ENCODE results near the gene CISH. TPM values are rescaled to one million over a fixed set of nuclear protein-coding genes. Genes with fewer than 3 reads are reported as not detected.

The CISH gene, protein sequence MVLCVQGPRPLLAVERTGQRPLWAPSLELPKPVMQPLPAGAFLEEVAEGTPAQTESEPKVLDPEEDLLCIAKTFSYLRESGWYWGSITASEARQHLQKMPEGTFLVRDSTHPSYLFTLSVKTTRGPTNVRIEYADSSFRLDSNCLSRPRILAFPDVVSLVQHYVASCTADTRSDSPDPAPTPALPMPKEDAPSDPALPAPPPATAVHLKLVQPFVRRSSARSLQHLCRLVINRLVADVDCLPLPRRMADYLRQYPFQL
- 0.98 and 1.4 TPM in 2 replicates for total RNA-seq (ENCODE audit: low replicate concordance)

DNA sequence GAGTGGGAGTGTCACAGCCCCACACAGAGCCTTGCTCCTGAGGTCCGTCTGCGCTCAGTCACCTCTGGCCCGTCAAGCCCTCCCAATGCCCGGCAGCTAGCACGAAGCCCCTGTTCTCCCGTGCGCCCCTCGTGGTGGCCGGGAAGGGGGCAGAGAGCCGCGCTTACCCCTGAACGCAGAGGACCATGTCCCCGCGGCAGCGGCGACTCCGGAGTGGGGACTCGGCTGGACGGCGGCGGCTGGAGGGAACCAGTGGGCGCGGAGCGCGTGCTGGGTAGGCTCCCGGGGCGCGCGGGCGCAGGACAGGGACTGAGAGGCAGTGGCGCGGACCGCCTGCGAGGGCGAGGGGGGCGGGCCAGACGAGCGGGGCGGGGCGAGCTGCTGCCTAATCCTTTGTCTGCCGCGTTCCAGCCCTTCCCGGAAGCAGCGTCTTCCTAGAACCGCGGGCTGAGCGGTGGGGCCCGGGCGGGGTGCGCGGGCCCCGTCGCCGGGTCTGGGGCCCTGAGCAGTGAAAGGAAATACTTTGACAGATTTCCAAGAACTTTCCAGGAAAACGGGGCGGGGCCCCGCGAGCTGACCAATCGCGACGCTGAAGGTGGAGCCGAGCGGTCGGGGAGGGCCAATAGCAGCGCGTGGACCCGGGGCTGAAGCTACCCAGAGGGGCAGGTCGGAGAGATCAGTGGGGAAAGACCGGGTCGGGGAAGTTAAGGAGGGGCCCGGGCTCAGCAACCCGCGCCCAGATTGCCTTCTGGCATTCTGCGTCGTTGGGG lies at the start of gene CISH:
TSS of gene CISH (minus strand) at position 311 of the 770 bp plus-strand sequence. CDS start at position 187, 124 bp downstream.
- TF ChIP-seq, protein P1, sequence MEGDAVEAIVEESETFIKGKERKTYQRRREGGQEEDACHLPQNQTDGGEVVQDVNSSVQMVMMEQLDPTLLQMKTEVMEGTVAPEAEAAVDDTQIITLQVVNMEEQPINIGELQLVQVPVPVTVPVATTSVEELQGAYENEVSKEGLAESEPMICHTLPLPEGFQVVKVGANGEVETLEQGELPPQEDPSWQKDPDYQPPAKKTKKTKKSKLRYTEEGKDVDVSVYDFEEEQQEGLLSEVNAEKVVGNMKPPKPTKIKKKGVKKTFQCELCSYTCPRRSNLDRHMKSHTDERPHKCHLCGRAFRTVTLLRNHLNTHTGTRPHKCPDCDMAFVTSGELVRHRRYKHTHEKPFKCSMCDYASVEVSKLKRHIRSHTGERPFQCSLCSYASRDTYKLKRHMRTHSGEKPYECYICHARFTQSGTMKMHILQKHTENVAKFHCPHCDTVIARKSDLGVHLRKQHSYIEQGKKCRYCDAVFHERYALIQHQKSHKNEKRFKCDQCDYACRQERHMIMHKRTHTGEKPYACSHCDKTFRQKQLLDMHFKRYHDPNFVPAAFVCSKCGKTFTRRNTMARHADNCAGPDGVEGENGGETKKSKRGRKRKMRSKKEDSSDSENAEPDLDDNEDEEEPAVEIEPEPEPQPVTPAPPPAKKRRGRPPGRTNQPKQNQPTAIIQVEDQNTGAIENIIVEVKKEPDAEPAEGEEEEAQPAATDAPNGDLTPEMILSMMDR (IDR thresholded peaks at IDR 0.05; ENCODE audit: insufficient read depth, low read length): peak; percentile 58
- peak; percentile 96 for DNase-seq (ENCODE audit: low read depth)
- H3K4me3 ChIP-seq (ENCODE audit: low read depth, low read length): peak within 1 kb of the TSS; percentile 85

DNA sequence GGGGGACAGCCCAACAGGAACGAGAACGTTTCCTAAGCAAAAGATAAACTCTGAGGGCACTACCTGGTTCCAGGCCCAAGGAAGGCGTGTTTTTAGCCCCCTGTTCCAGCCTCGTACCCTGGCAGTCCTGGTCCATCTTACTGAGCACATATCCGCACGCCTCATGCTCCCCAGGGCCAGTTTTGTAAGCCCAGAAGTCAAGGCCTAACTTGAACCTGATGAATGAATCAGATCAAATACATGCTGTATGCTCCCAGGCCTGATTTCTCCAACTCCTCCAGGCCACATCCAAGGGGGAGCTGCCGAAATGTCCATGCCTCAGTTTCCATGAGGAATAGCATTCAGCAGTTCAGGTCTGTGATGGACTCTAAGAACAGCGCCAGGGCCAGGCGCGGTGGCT lies 48.8 kb upstream of the CISH start:
- DNase-seq (ENCODE audit: low read depth): no peak
- TF ChIP-seq, protein P1 (IDR thresholded peaks at IDR 0.05; ENCODE audit: insufficient read depth, low read length): no peak
- no peak overlapping the region for H3K4me3 ChIP-seq (ENCODE audit: low read depth, low read length)

DNA sequence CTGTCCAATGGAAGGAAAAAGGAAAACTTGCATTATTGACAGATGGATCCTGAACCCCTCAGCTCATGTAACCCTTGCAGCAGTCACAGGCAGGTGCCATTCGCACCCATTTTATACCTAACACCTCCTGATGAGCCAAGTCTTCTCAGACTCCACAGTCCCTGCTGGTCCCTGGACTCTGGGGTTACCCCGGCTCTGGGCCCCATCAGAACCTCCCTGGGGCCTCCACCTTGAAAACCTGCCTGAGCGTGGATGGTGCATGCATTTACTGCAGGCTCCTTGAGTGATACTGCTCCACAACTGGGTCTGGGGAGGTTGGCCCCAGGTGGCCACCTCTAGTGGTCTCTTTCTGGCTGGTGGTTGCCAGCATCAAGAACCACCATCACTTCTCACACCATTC lies 47.3 kb upstream of the CISH start:
- TF ChIP-seq, protein P1 (IDR thresholded peaks at IDR 0.05; ENCODE audit: insufficient read depth, low read length): no peak
- no peak for DNase-seq (ENCODE audit: low read depth)
- no peak overlapping the region for H3K4me3 ChIP-seq (ENCODE audit: low read depth, low read length)

DNA sequence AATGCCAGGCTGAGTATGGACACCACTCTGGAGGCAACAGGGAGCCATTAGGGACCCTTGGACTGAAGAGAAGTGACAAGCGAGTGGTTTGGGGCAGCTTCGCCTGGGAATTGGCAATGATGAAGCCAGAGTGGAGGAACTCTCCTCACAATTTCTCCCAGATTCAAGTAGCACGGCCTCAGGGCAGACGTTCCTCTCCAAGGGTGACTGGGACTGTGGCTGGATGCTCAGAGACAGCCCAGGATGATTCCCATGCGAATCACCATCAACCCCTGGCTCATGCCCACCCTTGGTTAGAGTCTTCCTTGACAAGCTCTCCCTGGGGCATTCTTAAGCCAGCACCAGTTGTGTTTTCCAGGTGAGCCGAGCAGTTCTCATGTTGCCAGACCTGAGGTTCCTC lies 46.8 kb upstream of the CISH start:
- no peak for DNase-seq (ENCODE audit: low read depth)
- TF ChIP-seq, protein P1 (IDR thresholded peaks at IDR 0.05; ENCODE audit: insufficient read depth, low read length): no peak
- H3K4me3 ChIP-seq (ENCODE audit: low read depth, low read length): no peak overlapping the region

DNA sequence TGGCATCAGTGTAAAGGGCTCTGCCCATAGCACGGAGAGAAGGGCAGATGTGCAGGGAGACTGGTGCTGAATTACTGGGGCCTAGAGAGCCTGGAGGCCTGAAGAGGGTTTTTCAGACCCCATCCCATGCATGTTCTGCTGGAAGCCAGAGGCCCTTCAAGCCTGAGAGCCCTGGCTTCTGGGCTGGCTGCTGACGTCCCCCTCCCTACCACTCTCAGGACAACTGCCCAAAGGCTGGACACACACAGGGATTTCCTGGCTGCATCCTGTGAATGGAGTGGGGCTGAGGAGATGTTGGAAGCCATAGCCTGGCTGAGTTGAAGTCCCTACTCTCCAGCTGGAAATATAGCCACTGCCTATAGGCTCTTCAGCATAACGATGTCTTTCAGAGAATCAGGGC lies 46.2 kb upstream of the CISH start:
- no peak for DNase-seq (ENCODE audit: low read depth)
- TF ChIP-seq, protein P1 (IDR thresholded peaks at IDR 0.05; ENCODE audit: insufficient read depth, low read length): no peak
- no peak overlapping the region for H3K4me3 ChIP-seq (ENCODE audit: low read depth, low read length)

DNA sequence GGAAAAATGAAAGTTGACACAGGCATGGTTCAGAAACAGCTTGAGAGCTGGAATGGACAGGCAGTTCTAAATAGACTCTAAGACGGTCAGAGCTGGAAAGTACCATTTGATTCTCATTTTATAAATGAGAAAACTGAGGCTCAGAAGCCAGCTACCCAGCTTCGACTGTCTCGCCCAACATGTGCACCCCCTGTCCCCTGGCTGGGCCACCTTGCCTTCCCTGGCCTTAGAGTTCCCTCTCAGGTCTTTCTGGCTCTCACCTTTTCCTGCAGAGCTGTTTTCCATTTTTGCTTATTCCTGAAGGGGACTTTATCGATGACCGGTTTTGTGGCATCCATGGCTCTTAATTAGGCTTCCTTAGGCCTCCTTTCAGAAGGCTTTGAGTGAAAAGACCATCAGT lies 45.8 kb upstream of the CISH start:
- TF ChIP-seq, protein P1 (IDR thresholded peaks at IDR 0.05; ENCODE audit: insufficient read depth, low read length): no peak
- DNase-seq (ENCODE audit: low read depth): no peak
- H3K4me3 ChIP-seq (ENCODE audit: low read depth, low read length): no peak overlapping the region
